ENCODE results near the gene VRK3.

DNA sequence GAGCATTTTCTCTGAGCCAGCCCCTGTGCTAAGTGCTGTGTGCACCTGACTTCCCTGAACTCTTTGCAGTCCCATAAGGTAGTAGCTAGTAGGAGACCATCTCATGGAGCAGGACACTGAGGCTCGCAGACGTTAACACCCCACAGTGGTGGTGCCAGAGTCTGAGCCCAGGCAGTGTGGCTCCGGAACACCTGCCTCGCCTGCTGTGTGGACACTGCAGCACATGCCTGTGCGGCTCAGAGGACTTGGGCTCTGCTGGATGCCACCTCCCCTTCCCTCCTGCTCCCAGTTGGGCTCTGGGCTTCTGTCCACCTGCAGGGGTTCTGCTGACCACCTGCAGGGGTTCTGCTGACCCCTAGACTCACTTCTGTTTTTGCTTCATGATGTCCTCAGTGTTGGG lies 37.2 kb downstream of the VRK3 start:
- TF ChIP-seq ZNF138 (CRISPR knock-in tag; conservative IDR thresholded peaks at IDR 0.05): no peak
- TF ChIP-seq ZNF317 (CRISPR knock-in tag; IDR thresholded peaks at IDR 0.05; ENCODE audit: borderline replicate concordance, low read depth): no peak
- TF ChIP-seq FOXJ3 (CRISPR knock-in tag; IDR thresholded peaks at IDR 0.05; ENCODE audit: borderline replicate concordance): no peak
- TF ChIP-seq, protein P1, sequence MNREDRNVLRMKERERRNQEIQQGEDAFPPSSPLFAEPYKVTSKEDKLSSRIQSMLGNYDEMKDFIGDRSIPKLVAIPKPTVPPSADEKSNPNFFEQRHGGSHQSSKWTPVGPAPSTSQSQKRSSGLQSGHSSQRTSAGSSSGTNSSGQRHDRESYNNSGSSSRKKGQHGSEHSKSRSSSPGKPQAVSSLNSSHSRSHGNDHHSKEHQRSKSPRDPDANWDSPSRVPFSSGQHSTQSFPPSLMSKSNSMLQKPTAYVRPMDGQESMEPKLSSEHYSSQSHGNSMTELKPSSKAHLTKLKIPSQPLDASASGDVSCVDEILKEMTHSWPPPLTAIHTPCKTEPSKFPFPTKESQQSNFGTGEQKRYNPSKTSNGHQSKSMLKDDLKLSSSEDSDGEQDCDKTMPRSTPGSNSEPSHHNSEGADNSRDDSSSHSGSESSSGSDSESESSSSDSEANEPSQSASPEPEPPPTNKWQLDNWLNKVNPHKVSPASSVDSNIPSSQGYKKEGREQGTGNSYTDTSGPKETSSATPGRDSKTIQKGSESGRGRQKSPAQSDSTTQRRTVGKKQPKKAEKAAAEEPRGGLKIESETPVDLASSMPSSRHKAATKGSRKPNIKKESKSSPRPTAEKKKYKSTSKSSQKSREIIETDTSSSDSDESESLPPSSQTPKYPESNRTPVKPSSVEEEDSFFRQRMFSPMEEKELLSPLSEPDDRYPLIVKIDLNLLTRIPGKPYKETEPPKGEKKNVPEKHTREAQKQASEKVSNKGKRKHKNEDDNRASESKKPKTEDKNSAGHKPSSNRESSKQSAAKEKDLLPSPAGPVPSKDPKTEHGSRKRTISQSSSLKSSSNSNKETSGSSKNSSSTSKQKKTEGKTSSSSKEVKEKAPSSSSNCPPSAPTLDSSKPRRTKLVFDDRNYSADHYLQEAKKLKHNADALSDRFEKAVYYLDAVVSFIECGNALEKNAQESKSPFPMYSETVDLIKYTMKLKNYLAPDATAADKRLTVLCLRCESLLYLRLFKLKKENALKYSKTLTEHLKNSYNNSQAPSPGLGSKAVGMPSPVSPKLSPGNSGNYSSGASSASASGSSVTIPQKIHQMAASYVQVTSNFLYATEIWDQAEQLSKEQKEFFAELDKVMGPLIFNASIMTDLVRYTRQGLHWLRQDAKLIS (CRISPR knock-in tag; IDR thresholded peaks at IDR 0.05; ENCODE audit: borderline replicate concordance): no peak
- TF ChIP-seq, protein P2, sequence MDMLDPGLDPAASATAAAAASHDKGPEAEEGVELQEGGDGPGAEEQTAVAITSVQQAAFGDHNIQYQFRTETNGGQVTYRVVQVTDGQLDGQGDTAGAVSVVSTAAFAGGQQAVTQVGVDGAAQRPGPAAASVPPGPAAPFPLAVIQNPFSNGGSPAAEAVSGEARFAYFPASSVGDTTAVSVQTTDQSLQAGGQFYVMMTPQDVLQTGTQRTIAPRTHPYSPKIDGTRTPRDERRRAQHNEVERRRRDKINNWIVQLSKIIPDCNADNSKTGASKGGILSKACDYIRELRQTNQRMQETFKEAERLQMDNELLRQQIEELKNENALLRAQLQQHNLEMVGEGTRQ (CRISPR knock-in tag; IDR thresholded peaks at IDR 0.05): no peak
- no peak for TF ChIP-seq NR3C1 (CRISPR knock-in tag; conservative IDR thresholded peaks at IDR 0.05; ENCODE audit: low read depth)
- TF ChIP-seq, protein P3, sequence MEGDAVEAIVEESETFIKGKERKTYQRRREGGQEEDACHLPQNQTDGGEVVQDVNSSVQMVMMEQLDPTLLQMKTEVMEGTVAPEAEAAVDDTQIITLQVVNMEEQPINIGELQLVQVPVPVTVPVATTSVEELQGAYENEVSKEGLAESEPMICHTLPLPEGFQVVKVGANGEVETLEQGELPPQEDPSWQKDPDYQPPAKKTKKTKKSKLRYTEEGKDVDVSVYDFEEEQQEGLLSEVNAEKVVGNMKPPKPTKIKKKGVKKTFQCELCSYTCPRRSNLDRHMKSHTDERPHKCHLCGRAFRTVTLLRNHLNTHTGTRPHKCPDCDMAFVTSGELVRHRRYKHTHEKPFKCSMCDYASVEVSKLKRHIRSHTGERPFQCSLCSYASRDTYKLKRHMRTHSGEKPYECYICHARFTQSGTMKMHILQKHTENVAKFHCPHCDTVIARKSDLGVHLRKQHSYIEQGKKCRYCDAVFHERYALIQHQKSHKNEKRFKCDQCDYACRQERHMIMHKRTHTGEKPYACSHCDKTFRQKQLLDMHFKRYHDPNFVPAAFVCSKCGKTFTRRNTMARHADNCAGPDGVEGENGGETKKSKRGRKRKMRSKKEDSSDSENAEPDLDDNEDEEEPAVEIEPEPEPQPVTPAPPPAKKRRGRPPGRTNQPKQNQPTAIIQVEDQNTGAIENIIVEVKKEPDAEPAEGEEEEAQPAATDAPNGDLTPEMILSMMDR (IDR thresholded peaks at IDR 0.05): no peak
- no peak for TF ChIP-seq NR1H2 (CRISPR knock-in tag; IDR thresholded peaks at IDR 0.05)
- TF ChIP-seq NFE2L1 (CRISPR knock-in tag; IDR thresholded peaks at IDR 0.05): no peak
- no peak for TF ChIP-seq KAT7 (CRISPR knock-in tag; IDR thresholded peaks at IDR 0.05; ENCODE audit: borderline replicate concordance)
- TF ChIP-seq, protein P4, sequence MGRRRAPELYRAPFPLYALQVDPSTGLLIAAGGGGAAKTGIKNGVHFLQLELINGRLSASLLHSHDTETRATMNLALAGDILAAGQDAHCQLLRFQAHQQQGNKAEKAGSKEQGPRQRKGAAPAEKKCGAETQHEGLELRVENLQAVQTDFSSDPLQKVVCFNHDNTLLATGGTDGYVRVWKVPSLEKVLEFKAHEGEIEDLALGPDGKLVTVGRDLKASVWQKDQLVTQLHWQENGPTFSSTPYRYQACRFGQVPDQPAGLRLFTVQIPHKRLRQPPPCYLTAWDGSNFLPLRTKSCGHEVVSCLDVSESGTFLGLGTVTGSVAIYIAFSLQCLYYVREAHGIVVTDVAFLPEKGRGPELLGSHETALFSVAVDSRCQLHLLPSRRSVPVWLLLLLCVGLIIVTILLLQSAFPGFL (CRISPR knock-in tag; IDR thresholded peaks at IDR 0.05; ENCODE audit: borderline replicate concordance): no peak

All from WTC11 (cell line).